ENCODE measurements around the gene TNFAIP8L3. TPM values are rescaled to one million over a fixed set of nuclear protein-coding genes. Genes with fewer than 3 reads are reported as not detected.
A peak's percentile ranks its signal among the peaks of the same experiment; 100 is the strongest.

Gene TNFAIP8L3
- total and polyA plus RNA-seq, 2 donors, result 9.7 to 31.2 TPM

GRCh38 chr15:51106481-51106880, 11.8 kb upstream of the TNFAIP8L3 start:
- Histone ChIP-seq H3K36me3 (ENCODE audit: insufficient read depth) (no peaks in the 10 kb centered on the region), H3K4me1 (ENCODE audit: insufficient read depth) (no peaks in the 10 kb centered on the region), H3K4me3 (ENCODE audit: low read depth, low read length) (no peak overlapping the region), H3K27ac (ENCODE audit: low read depth) (no peak overlapping the region)
- DNase-seq (ENCODE audit: extremely low spot score), result no peak

GRCh38 chr15:51105430-51106016, 10.8 kb upstream of the TNFAIP8L3 start:
- WGBS, result 78% methylated on average over 4 of the region's 4 CpGs

GRCh38 chr15:51104512-51104911, 9.8 kb upstream of the TNFAIP8L3 start:
- Histone ChIP-seq H3K4me1 (ENCODE audit: insufficient read depth) (no peaks in the 10 kb centered on the region), H3K27ac (ENCODE audit: low read depth) (no peak overlapping the region), H3K36me3 (ENCODE audit: insufficient read depth) (no peaks in the 10 kb centered on the region), H3K4me3 (ENCODE audit: low read depth, low read length) (no peak overlapping the region)
- WGBS, result 14% methylated on average over 3 of the region's 3 CpGs
- no peak for DNase-seq (ENCODE audit: extremely low spot score)

More at GRCh38 chr15:51105430-51106016, 10.8 kb upstream of the TNFAIP8L3 start:
- H3K4me3 ChIP-seq (ENCODE audit: low read depth, low read length), result no peak overlapping the region
- DNase-seq (ENCODE audit: extremely low spot score), result no peak
- H3K4me1 ChIP-seq (ENCODE audit: insufficient read depth), result no peaks in the 10 kb centered on the region
- H3K27ac ChIP-seq (ENCODE audit: low read depth), result no peak overlapping the region
- H3K36me3 ChIP-seq (ENCODE audit: insufficient read depth), result no peaks in the 10 kb centered on the region

GRCh38 chr15:51103330-51103729, 8.6 kb upstream of the TNFAIP8L3 start:
- H3K27ac ChIP-seq (ENCODE audit: low read depth), result no peak overlapping the region

GRCh38 chr15:51100785-51101489, 6.2 kb upstream of the TNFAIP8L3 start:
- H3K4me1 ChIP-seq (ENCODE audit: insufficient read depth), result no peaks in the 10 kb centered on the region
- H3K36me3 ChIP-seq (ENCODE audit: insufficient read depth), result no peaks in the 10 kb centered on the region
- DNase-seq (ENCODE audit: extremely low spot score), result no peak
- H3K4me3 ChIP-seq (ENCODE audit: low read depth, low read length), result no peak overlapping the region
- whole genome bisulfite sequencing, result 77% methylated on average over 9 of the region's 9 CpGs
- no peak overlapping the region for H3K27ac ChIP-seq (ENCODE audit: low read depth)

More at GRCh38 chr15:51103330-51103729, 8.6 kb upstream of the TNFAIP8L3 start:
- Histone ChIP-seq H3K36me3 (ENCODE audit: insufficient read depth) (no peaks in the 10 kb centered on the region), H3K4me1 (ENCODE audit: insufficient read depth) (no peaks in the 10 kb centered on the region), H3K4me3 (ENCODE audit: low read depth, low read length) (no peak overlapping the region)
- no peak for DNase-seq (ENCODE audit: extremely low spot score)
- WGBS, result 50% methylated on average over 1 of the region's 1 CpG

- no peaks in the 10 kb centered on the region for H3K4me1 ChIP-seq (ENCODE audit: insufficient read depth)
- H3K36me3 ChIP-seq (ENCODE audit: insufficient read depth), result no peaks in the 10 kb centered on the region
- H3K27ac ChIP-seq (ENCODE audit: low read depth), result no peak overlapping the region
- no peak overlapping the region for H3K4me3 ChIP-seq (ENCODE audit: low read depth, low read length)
- no peak for DNase-seq (ENCODE audit: extremely low spot score)
These were observed 4.5 kb upstream of the TNFAIP8L3 start for GRCh38 chr15:51099185-51099584.

GRCh38 chr15:51098331-51098619, 3.6 kb upstream of the TNFAIP8L3 start:
- no peaks in the 10 kb centered on the region for H3K4me1 ChIP-seq (ENCODE audit: insufficient read depth)
- DNase-seq (ENCODE audit: extremely low spot score), result no peak
- 78% methylated on average over 1 of the region's 1 CpG for WGBS
- no peak overlapping the region for H3K4me3 ChIP-seq (ENCODE audit: low read depth, low read length)
- H3K27ac ChIP-seq (ENCODE audit: low read depth), result no peak overlapping the region
- no peaks in the 10 kb centered on the region for H3K36me3 ChIP-seq (ENCODE audit: insufficient read depth)

GRCh38 chr15:51097553-51098330, 3.0 kb upstream of the TNFAIP8L3 start:
- no peak overlapping the region for H3K27ac ChIP-seq (ENCODE audit: low read depth)
- DNase-seq (ENCODE audit: extremely low spot score), result no peak
- WGBS, result 49% methylated on average over 5 of the region's 5 CpGs

GRCh38 chr15:51096976-51097375, 2.3 kb upstream of the TNFAIP8L3 start:
- no peaks in the 10 kb centered on the region for H3K36me3 ChIP-seq (ENCODE audit: insufficient read depth)
- no peak for DNase-seq (ENCODE audit: extremely low spot score)
- WGBS, result 77% methylated on average over 1 of the region's 1 CpG
- H3K4me1 ChIP-seq (ENCODE audit: insufficient read depth), result no peaks in the 10 kb centered on the region
- H3K27ac ChIP-seq (ENCODE audit: low read depth), result no peak overlapping the region
- H3K4me3 ChIP-seq (ENCODE audit: low read depth, low read length), result no peak overlapping the region

More at GRCh38 chr15:51097553-51098330, 3.0 kb upstream of the TNFAIP8L3 start:
- Histone ChIP-seq H3K4me3 (ENCODE audit: low read depth, low read length) (no peak overlapping the region), H3K36me3 (ENCODE audit: insufficient read depth) (no peaks in the 10 kb centered on the region), H3K4me1 (ENCODE audit: insufficient read depth) (no peaks in the 10 kb centered on the region)

- Histone ChIP-seq H3K4me1 (ENCODE audit: insufficient read depth) (no peaks in the 10 kb centered on the region), H3K27ac (ENCODE audit: low read depth) (no peak overlapping the region), H3K36me3 (ENCODE audit: insufficient read depth) (no peaks in the 10 kb centered on the region), H3K4me3 (ENCODE audit: low read depth, low read length) (peak overlapping the region; percentile 80)
- no peak for DNase-seq (ENCODE audit: extremely low spot score)
- 55% methylated on average over 6 of the region's 6 CpGs for WGBS
These were observed 1.1 kb upstream of the TNFAIP8L3 start for GRCh38 chr15:51095681-51096331.

GRCh38 chr15:51093839-51094605, 684 bp downstream of the TNFAIP8L3 start:
- DNase-seq (ENCODE audit: extremely low spot score), result no peak
- Histone ChIP-seq H3K27ac (ENCODE audit: low read depth) (peak overlapping the region; percentile 71), H3K4me1 (ENCODE audit: insufficient read depth) (no peaks in the 10 kb centered on the region), H3K4me3 (ENCODE audit: low read depth, low read length) (peak overlapping the region; percentile 80), H3K36me3 (ENCODE audit: insufficient read depth) (no peaks in the 10 kb centered on the region)
- 1% methylated on average over 65 of the region's 65 CpGs for WGBS

GRCh38 chr15:51093488-51093838, 1.2 kb downstream of the TNFAIP8L3 start:
- Histone ChIP-seq H3K27ac (ENCODE audit: low read depth) (no peak overlapping the region), H3K36me3 (ENCODE audit: insufficient read depth) (no peaks in the 10 kb centered on the region), H3K4me3 (ENCODE audit: low read depth, low read length) (peak overlapping the region; percentile 80), H3K4me1 (ENCODE audit: insufficient read depth) (no peaks in the 10 kb centered on the region)
- 29% methylated on average over 21 of the region's 21 CpGs for whole genome bisulfite sequencing
- DNase-seq (ENCODE audit: extremely low spot score), result no peak

GRCh38 chr15:51092480-51093040, 2.1 kb downstream of the TNFAIP8L3 start:
- Histone ChIP-seq H3K4me1 (ENCODE audit: insufficient read depth) (no peaks in the 10 kb centered on the region), H3K4me3 (ENCODE audit: low read depth, low read length) (no peak overlapping the region), H3K36me3 (ENCODE audit: insufficient read depth) (no peaks in the 10 kb centered on the region), H3K27ac (ENCODE audit: low read depth) (no peak overlapping the region)
- WGBS, result 72% methylated on average over 12 of the region's 12 CpGs
- no peak for DNase-seq (ENCODE audit: extremely low spot score)

Data from urinary bladder (tissue), 4 donors.